WTC11 (cell line): ENCODE measurements around the gene SLC9A3. TPM values are rescaled to one million over a fixed set of nuclear protein-coding genes. Genes with fewer than 3 reads are reported as not detected.

ENCODE experiments used
- ATAC-seq: fragments of 200-7000 bp; cut with Tn5 transposase; 2 replicates; pipeline ENCODE4 v1.10.0; 2021; ENCODE audit warnings: mild to moderate bottlenecking, moderate library complexity
- CTCF ChIA-PET: fragments of 300-600 bp; sonication (Branson Sonifier 250); formaldehyde crosslinking; loops from one replicate; lab custom pipeline; 2021; ENCODE audit warnings: antibody characterized with exemption; lab: Charles Lee
- POLR2A ChIA-PET: fragments of 350-600 bp; sonication (Branson Sonifier 250); formaldehyde crosslinking; loops from one replicate; lab custom pipeline; 2021; ENCODE audit warnings: antibody characterized with exemption; lab: Charles Lee
- DNase-seq: peaks from one replicate; pipeline ENCODE4 v3.0.0; 2021; ENCODE audit warnings: low spot score
- H3K27ac Mint-ChIP-seq: 2 replicates; pipeline ENCODE4 v1.8.0; 2021; ENCODE audit warnings: mixed read lengths
- H3K27me3 Mint-ChIP-seq: 2 replicates; pipeline ENCODE4 v1.8.0; 2021; ENCODE audit warnings: low read depth, mild to moderate bottlenecking, moderate library complexity, mixed read lengths
- H3K36me3 Mint-ChIP-seq: 2 replicates; pipeline ENCODE4 v1.8.0; 2021; ENCODE audit warnings: mixed read lengths
- H3K4me1 Mint-ChIP-seq: 2 replicates; pipeline ENCODE4 v1.8.0; 2022; ENCODE audit warnings: mixed read lengths
- H3K4me3 Mint-ChIP-seq: 2 replicates; pipeline ENCODE4 v1.8.0; 2021; ENCODE audit warnings: mild to moderate bottlenecking, moderate library complexity, mixed read lengths
- H3K9me3 Mint-ChIP-seq: 2 replicates; pipeline ENCODE4 v1.8.0; 2021; ENCODE audit warnings: mixed read lengths
- AR ChIP-seq: fragments of 250-450 bp; sonication (Bioruptor Pico); IDR thresholded peaks from 2 replicates; pipeline ENCODE4 v1.9.0; 2021; ENCODE audit warnings: mild to moderate bottlenecking
- CTCF ChIP-seq: fragments of 200-600 bp; IDR thresholded peaks from 2 replicates; pipeline ENCODE4 v1.8.0; 2022; ENCODE audit warnings: antibody characterized with exemption
- JAZF1 ChIP-seq: fragments of 250-450 bp; sonication (Bioruptor Pico); IDR thresholded peaks from 2 replicates; pipeline ENCODE4 v1.9.0; 2021; ENCODE audit warnings: moderate library complexity, mild to moderate bottlenecking, inconsistent platforms
- JUN ChIP-seq: sonication (generic); formaldehyde crosslinking; IDR thresholded peaks from 2 replicates; pipeline ENCODE4 v1.8.0; 2023; ENCODE audit warnings: mild to moderate bottlenecking, missing genetic modification reagents
- MXD4 ChIP-seq: fragments of 250-450 bp; sonication (Bioruptor Pico); IDR thresholded peaks from 2 replicates; pipeline ENCODE4 v1.8.0; 2021; ENCODE audit warnings: mild to moderate bottlenecking, moderate library complexity, borderline replicate concordance
- NFATC4 ChIP-seq: fragments of 250-450 bp; sonication (Bioruptor Pico); IDR thresholded peaks from 2 replicates; pipeline ENCODE4 v1.9.0; 2021; ENCODE audit warnings: mild to moderate bottlenecking
- NR2C2 ChIP-seq: sonication (generic); formaldehyde crosslinking; IDR thresholded peaks from 2 replicates; pipeline ENCODE4 v1.8.0; 2022; ENCODE audit warnings: mild to moderate bottlenecking, missing genetic modification reagents
- NR3C1 ChIP-seq: sonication (generic); formaldehyde crosslinking; conservative IDR thresholded peaks from 2 replicates; pipeline ENCODE4 v1.8.1; 2023; ENCODE audit warnings: low read depth, mild to moderate bottlenecking, missing genetic modification reagents
- OVOL2 ChIP-seq: fragments of 250-450 bp; sonication (Bioruptor Pico); IDR thresholded peaks from 2 replicates; pipeline ENCODE4 v1.9.0; 2021; ENCODE audit warnings: mild to moderate bottlenecking, borderline replicate concordance
- RORB ChIP-seq: fragments of 250-450 bp; sonication (Bioruptor Pico); IDR thresholded peaks from 2 replicates; pipeline ENCODE4 v1.9.0; 2021; ENCODE audit warnings: mild to moderate bottlenecking
- SOX15 ChIP-seq: fragments of 250-450 bp; sonication (Bioruptor Pico); IDR thresholded peaks from 2 replicates; pipeline ENCODE4 v1.9.0; 2021; ENCODE audit warnings: mild to moderate bottlenecking
- STAT6 ChIP-seq: sonication (generic); formaldehyde crosslinking; conservative IDR thresholded peaks from 2 replicates; pipeline ENCODE4 v1.8.1; 2023; ENCODE audit warnings: mild to moderate bottlenecking, low read depth, missing genetic modification reagents, moderate library complexity
- TEAD4 ChIP-seq: sonication (generic); formaldehyde crosslinking; IDR thresholded peaks from 2 replicates; pipeline ENCODE4 v1.8.0; 2022; ENCODE audit warnings: mild to moderate bottlenecking, missing genetic modification reagents
- TP53 ChIP-seq: sonication (generic); formaldehyde crosslinking; IDR thresholded peaks from 2 replicates; pipeline ENCODE4 v1.8.1; 2023; ENCODE audit warnings: mild to moderate bottlenecking, missing genetic modification reagents
- ZNF138 ChIP-seq: sonication (generic); formaldehyde crosslinking; conservative IDR thresholded peaks from 2 replicates; pipeline ENCODE4 v1.8.1; 2022; ENCODE audit warnings: mild to moderate bottlenecking, moderate library complexity, missing genetic modification reagents
- ZNF219 ChIP-seq: sonication (generic); formaldehyde crosslinking; IDR thresholded peaks from 2 replicates; pipeline ENCODE4 v1.8.0; 2023; ENCODE audit warnings: missing genetic modification reagents, mild to moderate bottlenecking, borderline replicate concordance
- ZNF232 ChIP-seq: sonication (generic); formaldehyde crosslinking; IDR thresholded peaks from 2 replicates; pipeline ENCODE4 v1.8.0; 2022; ENCODE audit warnings: mild to moderate bottlenecking, missing genetic modification reagents
- ZNF263 ChIP-seq: sonication (generic); formaldehyde crosslinking; IDR thresholded peaks from 2 replicates; pipeline ENCODE4 v1.8.1; 2022; ENCODE audit warnings: low read depth, mild to moderate bottlenecking, moderate library complexity, missing genetic modification reagents
- ZNF396 ChIP-seq: fragments of 250-450 bp; sonication (Bioruptor Pico); IDR thresholded peaks from 2 replicates; pipeline ENCODE4 v1.8.0; 2021; ENCODE audit warnings: mild to moderate bottlenecking, moderate library complexity, borderline replicate concordance
- ZNF416 ChIP-seq: fragments of 250-450 bp; sonication (Bioruptor Pico); IDR thresholded peaks from 2 replicates; pipeline ENCODE4 v1.9.0; 2021; ENCODE audit warnings: mild to moderate bottlenecking, inconsistent platforms
- ZNF423 ChIP-seq: fragments of 250-450 bp; sonication (Bioruptor Pico); IDR thresholded peaks from 2 replicates; pipeline ENCODE4 v2.1.2; 2022; ENCODE audit warnings: mild to moderate bottlenecking, moderate library complexity
- ZNF425 ChIP-seq: fragments of 250-450 bp; sonication (Bioruptor Pico); conservative IDR thresholded peaks from 2 replicates; pipeline ENCODE4 v1.9.0; 2021; ENCODE audit warnings: mild to moderate bottlenecking
- ZNF671 ChIP-seq: fragments of 250-450 bp; sonication (Bioruptor Pico); IDR thresholded peaks from 2 replicates; pipeline ENCODE4 v1.8.0; 2021; ENCODE audit warnings: mild to moderate bottlenecking
- total RNA-seq: library from RNA; stranded (reverse); gene quantifications from 3 replicates; pipeline ENCODE4 v1.2.3, GENCODE V29; 2021
- TF ChIP-seq, protein P1 (sequence below): fragments of 250-450 bp; sonication (Bioruptor Pico); IDR thresholded peaks from 2 replicates; pipeline ENCODE4 v1.9.0; 2021; ENCODE audit warnings: mild to moderate bottlenecking

SLC9A3 gene
- total RNA-seq, 1 experiment from 2014 or later = 1.6 TPM

DNA sequence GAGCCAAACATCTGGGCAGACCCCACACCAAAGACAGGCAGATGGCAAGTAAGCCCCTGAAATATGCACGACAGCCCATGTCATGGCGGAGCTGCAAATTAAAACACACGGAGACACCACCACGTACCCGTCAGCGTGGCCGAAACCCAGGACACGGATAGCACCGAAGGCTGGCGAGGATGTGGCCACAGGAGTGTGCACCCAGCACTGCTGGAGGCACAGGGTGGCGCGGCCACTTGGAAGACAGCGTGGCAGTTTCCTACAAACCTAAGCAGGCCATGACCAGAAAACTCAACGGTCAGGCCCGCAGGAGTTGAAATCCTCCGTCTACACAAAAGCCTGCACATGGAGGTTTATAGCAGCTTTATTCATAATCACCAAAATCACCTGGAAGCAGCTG lies 12.8 kb downstream of the SLC9A3 start:
- H3K27me3 Mint-ChIP-seq = peaks cover 40% of the 10 kb centered on the region
- H3K4me1 Mint-ChIP-seq = no peaks in the 10 kb centered on the region
- no peak for DNase-seq
- H3K4me3 Mint-ChIP-seq = no peak overlapping the region
- H3K27ac Mint-ChIP-seq = no peak overlapping the region
- ChIA-PET POLR2A (no interaction called here), CTCF (no interaction called here)
- no peak for TF ChIP-seq ZNF138
- TF ChIP-seq TP53 (CRISPR knock-in tag) = no peak
- no peak for TF ChIP-seq CTCF
- TF ChIP-seq NR3C1 (CRISPR knock-in tag) = no peak
- TF ChIP-seq NR2C2 = no peak
- TF ChIP-seq JUN (CRISPR knock-in tag) = no peak
- no peak for TF ChIP-seq ZNF425 (CRISPR knock-in tag)
- TF ChIP-seq ZNF423 (CRISPR knock-in tag) = no peak
- TF ChIP-seq TEAD4 (CRISPR knock-in tag) = no peak
- TF ChIP-seq ZNF219 (CRISPR knock-in tag) = no peak
- no peak for TF ChIP-seq MXD4 (CRISPR knock-in tag)
- TF ChIP-seq STAT6 (CRISPR knock-in tag) = no peak
- no peak for TF ChIP-seq ZNF671 (CRISPR knock-in tag)
- TF ChIP-seq, all 79 proteins: peak for 0
- Mint-ChIP-seq H3K36me3 (no peaks in the 10 kb centered on the region), H3K9me3 (no peaks in the 10 kb centered on the region)
- ATAC-seq = no peak

GRCh38 chr5:510521-510920 lies 13.7 kb downstream of the SLC9A3 start:
- ChIA-PET CTCF (no interaction called here), POLR2A (no interaction called here)
- peaks cover 43% of the 10 kb centered on the region for H3K27me3 Mint-ChIP-seq
- ATAC-seq (no peak), DNase-seq (no peak)
- H3K9me3 Mint-ChIP-seq = no peaks in the 10 kb centered on the region
- peaks cover 2% of the 10 kb centered on the region; the same call in 1 of the 2 replicates for H3K4me1 Mint-ChIP-seq
- no peak overlapping the region for H3K27ac Mint-ChIP-seq
- no peak overlapping the region for H3K4me3 Mint-ChIP-seq
- no peaks in the 10 kb centered on the region for H3K36me3 Mint-ChIP-seq
- TF ChIP-seq ZNF263 (CRISPR knock-in tag) (no peak), JAZF1 (CRISPR knock-in tag) (no peak), ZNF232 (CRISPR knock-in tag) (no peak), RORB (no peak), SOX15 (CRISPR knock-in tag) (no peak), ZNF416 (CRISPR knock-in tag) (no peak), STAT6 (CRISPR knock-in tag) (no peak), OVOL2 (CRISPR knock-in tag) (no peak), NFATC4 (CRISPR knock-in tag) (no peak), ZNF396 (no peak), AR (no peak)
- TF ChIP-seq, protein P1, sequence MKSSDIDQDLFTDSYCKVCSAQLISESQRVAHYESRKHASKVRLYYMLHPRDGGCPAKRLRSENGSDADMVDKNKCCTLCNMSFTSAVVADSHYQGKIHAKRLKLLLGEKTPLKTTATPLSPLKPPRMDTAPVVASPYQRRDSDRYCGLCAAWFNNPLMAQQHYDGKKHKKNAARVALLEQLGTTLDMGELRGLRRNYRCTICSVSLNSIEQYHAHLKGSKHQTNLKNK (CRISPR knock-in tag) = no peak
